ENCODE measurements around the gene RAP1B. TPM values are rescaled to one million over a fixed set of nuclear protein-coding genes. Genes with fewer than 3 reads are reported as not detected.

Gene RAP1B
- total RNA-seq, 1 donor from 2014 or later: 134 TPM

GRCh38 chr12:68699486-68699885 lies 88.8 kb downstream of the RAP1B start:
- no peak for DNase-seq (ENCODE audit: low read depth in 2 of 2)

Other genes starting within 250 kb of the RAP1B start
- 21.0 and 31.4 TPM in 2 replicates for gene NUP107, start 76.1 kb downstream of the RAP1B start, total RNA-seq
- 2.0 and 2.8 TPM in 2 replicates for gene SLC35E3, start 135.3 kb downstream of the RAP1B start, total RNA-seq
- gene MDM2, start 197.3 kb downstream of the RAP1B start, total RNA-seq: 71.6 and 196 TPM in 2 replicates